Right ventricle myocardium superior (tissue), 1 donor: ENCODE results near the gene MTHFD1L. TPM values are rescaled to one million over a fixed set of nuclear protein-coding genes. Genes with fewer than 3 reads are reported as not detected.

Source experiments
- ATAC-seq: fragments of 200-7000 bp; cut with Tn5 transposase; one replicate; pipeline ENCODE4 v1.9.1; 2020; ENCODE audit warnings: mild to moderate bottlenecking; ENCODE audit not compliant: poor library complexity
- DNase-seq: peaks from one replicate; pipeline ENCODE4 v3.0.0-alpha.2; 2020
- intact Hi-C: fragments of 100-400 bp; cut with DNase I; formaldehyde crosslinking; loops from one replicate; pipeline ENCODE4 v1.11.2; 2022
- total RNA-seq: library from RNA; stranded (reverse); fragmentation: NEBNext Ultra II Directional; extraction: Animal tissue kit (Norgen Biotek cat#: 25700); gene quantifications from one replicate; pipeline ENCODE4 v1.2.1, GENCODE V29; 2021
- donor health status: DM: no; HTN: yes; CAD: no; lungs with severe emphysema.

MTHFD1L gene
- total RNA-seq, 1 donor from 2014 or later = 2.9 TPM

DNA sequence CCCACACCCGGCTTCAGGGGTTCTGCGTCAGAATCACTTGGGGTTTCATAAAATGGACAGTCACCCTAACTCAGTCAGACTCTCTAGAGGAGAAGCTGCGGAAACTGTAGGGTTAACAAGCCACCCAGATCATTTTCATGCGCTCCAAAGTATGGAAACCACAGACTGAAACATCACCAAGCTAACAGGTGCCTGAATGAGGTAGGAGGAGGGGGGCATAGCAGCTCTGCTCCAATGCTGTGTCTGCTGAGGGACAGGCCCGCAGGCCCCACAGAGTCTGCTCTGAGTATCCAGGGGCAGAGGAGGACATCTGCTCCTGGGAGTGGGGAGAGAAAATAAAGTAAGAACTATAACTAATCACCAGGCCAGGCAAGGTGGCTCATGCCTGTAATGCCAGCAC is 277.2 kb downstream of the MTHFD1L start:
- intact Hi-C loops = no loop called here
- ATAC-seq = no peak

DNA sequence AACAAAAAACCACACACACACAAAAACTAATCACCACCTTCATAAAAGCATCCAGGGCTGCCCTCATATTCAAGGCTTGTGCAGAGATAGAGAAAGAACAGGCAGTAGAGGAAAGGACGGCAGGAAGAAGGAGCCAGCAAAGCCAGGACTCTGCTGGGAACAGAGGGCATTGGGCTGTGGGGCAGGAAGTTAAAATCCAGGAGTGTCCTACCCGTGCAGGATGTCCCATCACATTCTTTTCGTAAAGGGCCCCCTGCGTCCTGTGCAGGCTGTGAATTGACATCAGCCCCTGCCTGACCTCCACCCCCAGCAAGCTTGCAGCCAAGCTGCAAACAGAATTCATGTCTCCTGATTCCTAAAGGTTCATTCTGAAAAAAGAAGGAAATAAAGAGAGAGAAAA is 277.8 kb downstream of the MTHFD1L start:
- intact Hi-C loops = no loop called here
- ATAC-seq = no peak
- DNase-seq = no peak

More for the DNA sequence above, 277.2 kb downstream of the MTHFD1L start:
- no peak for DNase-seq

DNA sequence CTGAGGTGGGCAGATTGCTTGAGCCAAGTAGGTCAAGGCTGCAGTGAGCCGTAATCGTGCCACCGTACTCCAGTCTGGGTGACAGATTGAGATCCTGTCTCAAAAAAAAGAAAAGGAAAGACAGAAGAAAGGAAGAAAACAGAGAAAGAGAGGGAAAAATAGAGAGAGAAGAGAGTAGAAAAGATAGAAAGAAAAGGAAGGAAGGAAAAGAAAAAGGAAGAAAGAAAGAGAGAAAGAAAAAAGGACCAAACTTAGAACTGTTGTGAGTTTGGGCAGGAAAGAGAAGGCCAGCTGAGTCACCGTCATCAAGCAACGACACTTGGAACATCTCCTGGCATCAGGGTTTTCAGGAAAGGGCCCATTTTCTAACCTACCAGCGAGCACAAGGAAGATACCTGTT is 278.3 kb downstream of the MTHFD1L start:
- no peak for ATAC-seq
- no peak for DNase-seq
- intact Hi-C loops = no loop called here

DNA sequence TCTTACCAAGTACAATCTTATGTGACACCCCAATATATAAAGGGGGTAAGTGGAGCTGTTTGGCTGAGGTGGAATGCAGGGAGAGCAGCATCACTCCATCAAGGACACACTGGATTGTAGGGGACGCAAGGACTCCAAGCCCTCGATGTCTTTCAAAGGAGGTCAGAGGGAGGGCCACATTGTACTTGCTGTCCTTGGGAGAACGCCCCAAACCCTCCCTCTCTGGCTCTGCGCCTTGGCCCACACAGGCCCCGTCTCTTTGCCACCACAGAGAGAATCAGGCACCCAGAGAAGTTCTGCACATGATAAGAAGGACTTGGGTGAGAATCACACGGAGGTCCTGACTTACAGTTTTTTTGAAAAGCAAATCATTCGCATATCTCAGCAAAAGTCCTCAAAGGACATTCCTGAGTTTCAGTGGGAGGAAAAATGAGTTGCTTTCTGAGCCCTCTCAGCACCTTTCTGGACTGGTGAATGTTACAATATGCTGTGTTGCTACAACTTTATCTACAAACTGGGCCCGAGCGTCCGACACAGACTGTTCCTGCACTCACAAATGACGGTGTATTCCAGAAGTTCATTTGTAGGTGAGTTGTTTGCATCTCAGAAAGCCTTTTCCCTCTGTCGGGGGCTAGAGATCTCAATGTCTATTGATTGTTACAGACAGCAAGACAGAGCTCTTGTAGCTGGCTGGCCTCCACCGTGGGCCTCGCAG is 281.8 kb downstream of the MTHFD1L start:
- ATAC-seq (peak; percentile 65), DNase-seq (peak; percentile 57)
- intact Hi-C loops = no loop called here

DNA sequence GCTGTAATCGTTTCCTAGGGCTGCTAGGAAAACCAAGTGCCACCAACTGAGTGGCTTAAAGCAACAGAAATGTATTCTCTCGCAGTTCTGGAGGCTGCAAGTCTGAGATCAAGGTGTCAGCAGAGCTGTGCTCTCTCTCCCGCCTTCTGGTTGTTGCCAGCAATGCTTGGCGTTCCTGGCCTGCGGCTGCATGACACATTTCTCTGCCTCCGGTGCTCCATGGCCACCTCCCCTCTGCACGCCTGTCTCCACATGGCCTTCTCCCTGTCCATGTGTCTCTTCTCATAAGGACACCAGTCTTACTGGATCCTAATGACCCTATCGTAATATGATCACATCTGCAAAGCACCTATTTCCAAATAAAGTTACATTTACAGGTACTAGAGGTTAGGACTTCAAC is 282.6 kb downstream of the MTHFD1L start:
- DNase-seq = peak; percentile 51
- peak; percentile 87 for ATAC-seq
- intact Hi-C loops = no loop called here

DNA sequence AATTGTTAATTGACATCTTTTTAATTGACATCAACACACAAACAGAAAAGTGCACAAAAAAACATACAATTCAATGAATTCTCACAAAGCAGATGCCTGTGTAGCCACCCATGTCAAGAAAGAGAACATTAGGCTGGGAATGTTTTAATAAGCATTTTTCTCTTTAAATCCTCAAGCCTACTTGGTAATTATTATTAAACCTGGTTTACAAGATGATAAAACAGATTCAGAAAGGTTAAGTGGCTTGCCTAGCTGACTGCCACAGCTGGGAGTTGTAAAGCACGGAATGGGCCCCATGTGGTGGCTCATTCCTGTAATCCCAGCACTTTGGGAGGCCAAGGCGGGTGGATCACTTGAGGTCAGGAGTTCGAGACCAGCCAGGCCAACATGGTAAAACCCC is 284.3 kb downstream of the MTHFD1L start:
- intact Hi-C loops = no loop called here
- ATAC-seq = no peak
- DNase-seq = no peak
